Activated naive CD4-positive, alpha-beta T cell treated with anti-CD3 and anti-CD28 coated beads, Interleukin-2, amount 50 U/mL, for 16 hours (primary cell): ENCODE data around the gene OXER1.

Source experiments
- DNase-seq: peaks from one replicate; pipeline ENCODE4 v3.0.0-alpha.2; 2020

Gene OXER1

GRCh38 chr2:42793334-42794270, 29.7 kb upstream of the OXER1 start:
- DNase-seq = no peak

- no peak for DNase-seq
These were observed 28.8 kb upstream of the OXER1 start, which contains the start of gene HAAO for GRCh38 chr2:42792583-42793333. HAAO (minus strand) TSS chr2:42792583; CDS start chr2:42792536, 47 bp downstream.

DNA sequence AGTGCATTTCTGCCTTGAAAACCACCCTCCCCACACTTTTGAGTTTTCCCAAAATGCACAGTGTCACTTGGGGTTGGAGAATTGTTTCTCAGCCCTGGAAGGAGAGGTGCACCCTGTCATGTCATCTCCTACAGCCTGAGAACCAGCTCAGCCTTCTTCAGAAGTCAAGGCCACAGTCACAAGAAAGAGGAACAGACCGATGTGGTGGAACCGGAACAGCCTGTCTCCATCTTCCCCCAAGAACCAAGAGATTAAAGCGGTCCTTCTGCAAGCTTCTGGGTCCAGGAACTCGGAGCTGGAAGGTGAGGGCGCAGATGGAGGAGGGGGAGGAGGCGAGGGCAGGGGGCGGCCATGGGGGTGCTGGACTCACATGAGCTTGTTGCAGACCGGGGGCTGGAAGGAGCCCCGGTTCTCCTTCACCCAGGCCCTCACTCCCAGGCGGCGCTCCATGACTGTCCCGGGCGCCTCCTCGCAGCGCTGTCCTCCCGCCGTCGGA, 28.2 kb upstream of the OXER1 start:
- DNase-seq = peak; percentile 24

DNA sequence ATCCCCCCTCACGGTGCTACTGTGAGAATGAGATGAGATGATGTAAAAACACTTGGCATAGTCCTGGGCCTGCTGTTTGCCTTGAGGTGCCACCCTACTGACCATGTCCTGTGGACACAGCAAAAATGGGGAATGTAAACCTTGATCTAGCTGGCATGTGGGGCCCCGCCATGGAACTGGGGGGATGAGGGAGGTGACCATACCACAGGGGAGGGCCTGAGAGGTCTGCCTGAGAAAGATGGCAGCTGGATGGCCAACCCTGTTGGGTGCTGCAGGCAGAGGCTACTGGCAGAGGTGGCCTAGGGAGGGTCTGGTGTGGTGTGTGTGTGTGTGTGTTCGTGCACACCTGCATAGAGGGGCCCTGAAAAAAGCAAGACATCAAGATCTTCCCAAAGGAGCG, 27.7 kb upstream of the OXER1 start:
- no peak for DNase-seq

GRCh38 chr2:42789751-42790150, 25.8 kb upstream of the OXER1 start:
- no peak for DNase-seq

GRCh38 chr2:42788882-42789281, 24.9 kb upstream of the OXER1 start:
- DNase-seq = no peak

DNA sequence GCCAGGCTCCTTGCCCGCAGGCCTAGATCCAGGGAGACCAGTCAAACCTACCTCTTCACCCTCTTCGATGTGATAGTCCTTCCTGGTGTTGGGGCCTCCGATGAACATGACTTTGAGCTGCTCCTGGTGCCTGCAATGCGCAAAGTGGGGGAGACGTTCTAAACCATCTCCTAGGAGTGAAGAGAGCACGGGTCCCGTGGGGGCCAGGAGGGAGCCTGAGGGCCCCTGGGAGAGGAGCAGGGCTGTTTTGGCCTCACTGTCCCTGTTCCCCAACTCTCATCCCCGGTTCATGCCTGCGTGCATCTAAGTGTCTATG, 24.5 kb upstream of the OXER1 start:
- no peak for DNase-seq

DNA sequence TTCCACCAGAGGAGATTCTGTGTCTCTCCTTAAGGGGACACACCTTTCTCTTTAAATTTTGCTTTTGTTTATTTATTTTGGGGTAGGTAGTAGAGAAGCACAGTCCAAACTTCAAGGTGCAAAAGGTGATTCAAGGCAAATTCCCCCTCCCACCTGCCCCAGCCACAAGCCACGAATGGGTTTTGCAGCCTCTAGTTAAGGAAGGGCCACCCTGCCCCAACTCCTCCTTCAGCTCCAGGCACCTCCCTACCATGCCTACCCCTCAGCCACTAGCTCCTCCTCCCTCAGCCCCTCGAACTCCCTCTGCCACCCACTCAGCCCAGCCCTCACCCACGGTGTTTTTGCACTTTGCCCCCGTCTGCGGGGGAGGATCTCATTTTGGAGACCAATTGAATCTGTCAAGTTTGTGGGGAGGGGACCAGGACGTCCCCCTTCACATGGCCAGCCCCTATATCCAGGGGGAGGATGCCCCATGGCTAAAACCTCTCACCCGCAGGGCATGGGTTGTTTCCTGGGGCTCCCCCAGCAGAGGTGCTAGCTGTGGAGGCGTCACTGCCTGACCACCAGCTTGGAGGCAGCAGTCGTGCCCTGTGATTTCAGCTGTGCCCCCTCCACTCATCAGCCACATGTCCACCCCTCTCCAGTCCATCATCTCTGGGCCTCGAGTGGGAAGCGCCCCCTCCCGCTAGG, 24.0 kb upstream of the OXER1 start:
- DNase-seq = no peak

- no peak for DNase-seq
These were observed 23.5 kb upstream of the OXER1 start for GRCh38 chr2:42787424-42787787.

DNA sequence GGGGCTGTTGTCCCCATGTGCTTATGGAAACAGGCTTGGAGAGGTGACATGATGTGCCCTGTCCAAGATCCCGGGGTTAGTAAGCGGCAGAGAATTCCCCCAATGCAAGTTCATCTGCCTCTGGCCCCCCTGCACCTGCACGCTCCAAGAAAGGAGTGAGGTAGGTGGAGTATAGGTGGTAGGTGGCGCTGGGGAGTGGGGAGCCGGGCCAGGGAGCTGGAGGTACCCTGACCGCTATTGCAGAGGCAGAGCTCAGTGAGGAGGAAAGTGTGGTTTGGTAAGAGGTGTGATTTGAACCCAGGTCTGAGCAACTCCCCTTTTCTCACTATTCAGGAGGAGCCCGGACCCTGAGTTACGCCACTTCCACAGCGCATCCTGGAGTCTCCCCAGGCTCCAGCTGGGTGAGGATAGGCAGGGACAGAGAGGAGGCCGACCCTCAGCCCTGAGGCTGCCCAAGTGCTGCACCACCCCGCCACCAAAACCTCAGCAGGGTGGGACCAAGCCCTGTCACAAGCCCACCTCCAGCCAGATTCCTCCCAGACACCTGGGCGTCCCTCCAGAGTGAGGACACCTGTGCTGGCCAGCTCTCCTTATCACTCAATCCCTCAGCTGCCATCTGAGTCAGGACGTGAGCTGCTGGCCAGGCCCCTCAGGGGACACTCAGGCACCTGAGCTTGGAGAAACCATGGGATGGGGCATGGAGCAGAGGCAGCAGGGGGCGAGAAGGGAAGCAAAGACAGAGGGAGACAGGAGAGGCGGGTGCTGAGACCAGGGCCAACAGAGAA, 22.8 kb upstream of the OXER1 start:
- no peak for DNase-seq

GRCh38 chr2:42784204-42784880, 20.4 kb upstream of the OXER1 start:
- DNase-seq = no peak

GRCh38 chr2:42783511-42783910, 19.6 kb upstream of the OXER1 start:
- no peak for DNase-seq

- no peak for DNase-seq
These were observed 17.2 kb upstream of the OXER1 start for GRCh38 chr2:42781181-42781580.

- DNase-seq = no peak
These were observed 14.2 kb upstream of the OXER1 start for GRCh38 chr2:42777883-42778805.

GRCh38 chr2:42775810-42776209, 11.9 kb upstream of the OXER1 start:
- DNase-seq = no peak

DNA sequence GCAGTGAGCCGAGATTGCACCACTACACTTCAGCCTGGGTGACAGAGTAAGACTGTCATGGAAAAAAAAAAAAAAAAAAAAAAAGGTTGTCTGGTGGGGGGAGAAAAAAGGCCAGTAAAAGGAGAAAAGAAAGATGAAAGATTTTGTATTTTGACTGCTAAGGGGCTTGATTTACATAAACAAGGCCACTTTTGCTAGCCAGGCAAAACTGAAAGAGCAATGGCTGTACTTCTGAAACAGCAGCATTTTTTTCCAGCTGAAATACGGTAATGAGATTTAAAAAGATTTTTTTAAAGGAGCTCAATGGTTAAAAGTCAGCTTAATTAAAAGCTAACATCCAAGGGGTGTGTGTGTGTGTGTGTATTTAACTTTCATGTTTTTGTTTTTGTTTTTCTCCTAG, 11.3 kb upstream of the OXER1 start:
- DNase-seq = no peak

- no peak for DNase-seq
These were observed 7.7 kb upstream of the OXER1 start for GRCh38 chr2:42771546-42772153.

GRCh38 chr2:42770288-42771131, 6.6 kb upstream of the OXER1 start:
- DNase-seq = no peak

DNA sequence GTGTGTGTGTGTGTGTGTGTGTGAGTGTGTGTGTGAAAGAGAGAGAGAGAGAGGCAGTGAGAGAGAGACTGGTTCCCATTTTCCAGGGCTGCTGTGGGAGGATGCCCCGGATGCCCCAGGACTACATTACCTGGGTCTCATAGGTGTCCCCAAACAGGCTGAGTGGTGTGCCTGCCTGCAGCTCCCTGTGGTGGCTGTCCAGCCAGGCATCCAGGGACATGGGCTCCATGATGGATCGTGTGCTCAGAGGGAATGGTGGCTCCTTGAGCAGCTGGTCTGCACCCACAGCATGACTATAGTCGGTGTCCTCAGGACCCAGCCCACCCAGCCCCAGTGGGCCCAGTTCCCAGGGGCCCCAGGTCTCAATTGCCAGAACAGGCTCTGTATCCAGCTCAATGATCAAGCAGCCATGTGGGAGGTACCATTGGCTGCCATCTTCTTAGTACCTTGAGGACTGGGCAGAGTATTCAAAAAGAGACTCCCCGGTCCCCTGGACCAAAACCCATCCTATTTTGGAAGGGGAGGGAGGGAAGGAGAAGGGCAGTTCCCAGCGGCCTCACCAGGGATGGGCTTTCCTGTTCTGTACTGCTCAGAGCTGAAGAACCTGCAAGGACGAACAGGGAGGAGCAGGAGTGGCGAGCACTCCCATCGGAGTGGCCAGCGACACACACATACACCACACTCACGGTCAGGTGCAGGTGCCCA, 5.8 kb upstream of the OXER1 start:
- DNase-seq = no peak
